Neural cell (in vitro differentiated cells): ENCODE measurements around the gene CR1. TPM values are rescaled to one million over a fixed set of nuclear protein-coding genes. Genes with fewer than 3 reads are reported as not detected.

ENCODE experiments used
- H2AFZ ChIP-seq: fragments of 200-600, 300-800 bp; sonication (generic), shearing (Covaris generic); 2 replicates; pipeline ENCODE4 v1.6.0; 2014; ENCODE audit warnings: low read depth, mild to moderate bottlenecking, antibody characterized with exemption, low read length, moderate library complexity
- H3F3A ChIP-seq: fragments of 200-600 bp; shearing (Covaris generic); 2 replicates; pipeline ENCODE4 v1.6.1; 2016; ENCODE audit warnings: mild to moderate bottlenecking, moderate library complexity, mixed read lengths, antibody characterized with exemption, low read length; ENCODE audit not compliant: insufficient read depth, poor library complexity, severe bottlenecking
- H3K27ac ChIP-seq: fragments of 200-600, 300-800 bp; sonication (generic), shearing (Covaris generic); 2 replicates; pipeline ENCODE4 v1.5.1; 2014; ENCODE audit warnings: mild to moderate bottlenecking, low read length, moderate library complexity
- H3K27me3 ChIP-seq: fragments of 300-800, 200-600 bp; sonication (generic), shearing (Covaris generic); 2 replicates; pipeline ENCODE4 v1.6.0; 2014; ENCODE audit warnings: mild to moderate bottlenecking, low read depth, low read length, moderate library complexity; ENCODE audit not compliant: insufficient read depth
- H3K36me3 ChIP-seq: fragments of 300-800, 200-600 bp; sonication (generic), shearing (Covaris generic); 2 replicates; pipeline ENCODE4 v1.5.1; 2014; ENCODE audit warnings: mild to moderate bottlenecking, antibody characterized with exemption, low read length, moderate library complexity; ENCODE audit not compliant: insufficient read depth
- H3K4me2 ChIP-seq: fragments of 300-800, 200-600 bp; sonication (generic), shearing (Covaris generic); 2 replicates; pipeline ENCODE4 v1.6.0; 2014; ENCODE audit warnings: mild to moderate bottlenecking, low read length
- H3K4me3 ChIP-seq: fragments of 300-800, 200-600 bp; sonication (generic), shearing (Covaris generic); 2 replicates; pipeline ENCODE4 v1.5.1; 2014; ENCODE audit warnings: mild to moderate bottlenecking, low read length, moderate library complexity
- H3K79me2 ChIP-seq: fragments of 200-600 bp; shearing (Covaris generic); replicated peaks from 2 replicates; pipeline ENCODE4 v1.6.0; 2014; ENCODE audit warnings: mild to moderate bottlenecking, low read length, moderate library complexity; ENCODE audit not compliant: insufficient read depth
- H3K9ac ChIP-seq: fragments of 300-800, 200-600 bp; sonication (generic), shearing (Covaris generic); 2 replicates; pipeline ENCODE4 v1.6.1; 2016; ENCODE audit warnings: mild to moderate bottlenecking, low read length, mixed read lengths
- H3K9me2 ChIP-seq: fragments of 200-600 bp; shearing (Covaris generic); 2 replicates; pipeline ENCODE4 v1.6.1; 2016; ENCODE audit warnings: mild to moderate bottlenecking, low read length, mixed read lengths; ENCODE audit not compliant: insufficient read depth
- H3K9me3 ChIP-seq: fragments of 200-600, 300-800 bp; sonication (generic), shearing (Covaris generic); 2 replicates; pipeline ENCODE4 v1.6.1; 2016; ENCODE audit warnings: mild to moderate bottlenecking, mixed run types, low read length, moderate library complexity, mixed read lengths
- H4K20me1 ChIP-seq: fragments of 200-600 bp; shearing (Covaris generic); 2 replicates; pipeline ENCODE4 v1.6.1; 2016; ENCODE audit warnings: mild to moderate bottlenecking, mixed run types; ENCODE audit not compliant: insufficient read depth
- EP300 ChIP-seq: fragments of 450-650 bp; conservative IDR thresholded peaks from 2 replicates; pipeline ENCODE4 v1.6.1; 2014; ENCODE audit warnings: antibody characterized with exemption, mild to moderate bottlenecking, moderate library complexity; ENCODE audit not compliant: poor library complexity, severe bottlenecking
- EZH2 ChIP-seq: fragments of 200-600, 300-800 bp; shearing (Covaris generic), sonication (generic); IDR thresholded peaks from 2 replicates; pipeline ENCODE4 v1.6.1; 2014; ENCODE audit warnings: antibody characterized with exemption, low read length, borderline replicate concordance, mild to moderate bottlenecking; ENCODE audit not compliant: insufficient read depth, poor library complexity, severe bottlenecking
- MXI1 ChIP-seq: fragments of 450-650 bp; conservative IDR thresholded peaks from 2 replicates; pipeline ENCODE4 v1.6.1; 2014; ENCODE audit warnings: antibody characterized with exemption, mild to moderate bottlenecking; ENCODE audit not compliant: poor library complexity, severe bottlenecking
- POLR2AphosphoS5 ChIP-seq: IDR thresholded peaks from 2 replicates; pipeline ENCODE4 v1.6.1; 2012
- RAD21 ChIP-seq: fragments of 450-650 bp; conservative IDR thresholded peaks from 2 replicates; pipeline ENCODE4 v1.6.1; 2014; ENCODE audit warnings: antibody characterized with exemption, mild to moderate bottlenecking, moderate library complexity
- SMC3 ChIP-seq: fragments of 450-650 bp; conservative IDR thresholded peaks from 2 replicates; pipeline ENCODE4 v1.6.1; 2014; ENCODE audit warnings: antibody characterized with exemption, mild to moderate bottlenecking, moderate library complexity; ENCODE audit not compliant: poor library complexity
- TAF1 ChIP-seq: IDR thresholded peaks from 2 replicates; pipeline ENCODE4 v1.6.1; 2012; ENCODE audit warnings: low read depth
- polyA plus RNA-seq: library from polyadenylated mRNA; depleted of rRNA; stranded (reverse); fragments of >200 nt; gene quantifications from 2 replicates; pipeline ENCODE4 v1.2.3, GENCODE V29; 2014
- TF ChIP-seq, protein P1 (sequence below): fragments of 450-650 bp; IDR thresholded peaks from 2 replicates; pipeline ENCODE4 v1.5.1; 2014; ENCODE audit warnings: antibody characterized with exemption, mild to moderate bottlenecking, moderate library complexity; ENCODE audit not compliant: poor library complexity, severe bottlenecking
- TF ChIP-seq, protein P2 (sequence below): IDR thresholded peaks from 2 replicates; pipeline ENCODE4 v1.6.1; 2012; ENCODE audit warnings: borderline replicate concordance

The CR1 gene
- polyA plus RNA-seq, 1 donor from 2014 or later: not detected

DNA sequence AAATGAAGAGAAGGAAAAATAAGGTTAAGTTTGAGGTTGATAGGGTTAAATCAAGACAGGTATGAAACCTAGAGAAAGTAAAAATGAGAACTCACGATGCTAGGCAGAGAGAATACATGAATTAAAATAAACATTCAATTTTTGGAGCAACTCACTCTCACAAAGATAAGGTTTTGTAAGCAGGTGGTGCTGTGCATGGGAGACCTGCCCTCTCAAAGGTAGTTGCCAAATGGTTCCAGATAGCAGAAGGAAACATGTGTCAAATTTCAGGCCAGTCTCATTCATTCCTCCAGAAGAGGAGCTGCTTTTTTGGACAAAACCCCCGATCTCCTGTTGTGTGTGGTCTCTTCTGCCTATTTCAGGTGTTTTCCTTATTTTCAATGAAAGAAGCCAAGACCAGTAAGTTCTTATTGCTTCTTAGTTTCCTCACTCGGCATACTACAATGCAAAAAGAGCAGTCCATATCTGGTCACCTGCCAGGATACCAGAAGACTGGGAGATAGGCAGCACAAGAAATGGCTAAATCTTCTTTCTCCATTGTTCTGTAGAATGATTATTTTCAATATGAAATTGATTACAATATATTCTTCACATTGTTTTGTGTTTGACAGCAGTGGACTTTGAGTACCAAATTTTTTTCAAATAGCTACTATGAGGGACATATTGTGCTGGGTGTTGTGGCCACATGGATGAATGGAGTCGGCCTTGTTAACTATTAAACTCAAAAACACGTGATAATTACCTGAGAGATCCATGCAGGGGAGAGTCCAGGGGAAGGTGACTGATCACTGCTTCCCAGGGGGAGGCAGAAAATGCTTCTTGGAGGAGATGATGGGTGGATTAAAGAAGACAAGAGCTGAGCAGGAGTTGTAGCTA, 152.6 kb downstream of the CR1 start:
- Histone ChIP-seq H3F3A (no peaks in the 10 kb centered on the region), H3K9ac (no peak overlapping the region), H3K36me3 (no peaks in the 10 kb centered on the region), H4K20me1 (no peaks in the 10 kb centered on the region), H2AFZ (no peak overlapping the region), H3K27ac (no peak overlapping the region), H3K4me2 (no peak overlapping the region), H3K9me2 (no peaks in the 10 kb centered on the region), H3K79me2 (no peaks in the 10 kb centered on the region), H3K27me3 (no peaks in the 10 kb centered on the region), H3K4me3 (no peak overlapping the region), H3K9me3 (no peaks in the 10 kb centered on the region)
- TF ChIP-seq SMC3 (no peak), EP300 (no peak)

GRCh38 chr1:207649210-207649753, 153.3 kb downstream of the CR1 start:
- Histone ChIP-seq H3K79me2 (no peaks in the 10 kb centered on the region), H3K4me3 (no peak overlapping the region), H3K36me3 (no peaks in the 10 kb centered on the region), H4K20me1 (no peaks in the 10 kb centered on the region), H3K9me2 (no peaks in the 10 kb centered on the region), H3K9me3 (no peaks in the 10 kb centered on the region), H3K4me2 (no peak overlapping the region), H2AFZ (no peak overlapping the region), H3F3A (no peaks in the 10 kb centered on the region), H3K27ac (no peak overlapping the region), H3K27me3 (no peaks in the 10 kb centered on the region), H3K9ac (no peak overlapping the region)
- TF ChIP-seq TAF1: no peak
- TF ChIP-seq, protein P1, sequence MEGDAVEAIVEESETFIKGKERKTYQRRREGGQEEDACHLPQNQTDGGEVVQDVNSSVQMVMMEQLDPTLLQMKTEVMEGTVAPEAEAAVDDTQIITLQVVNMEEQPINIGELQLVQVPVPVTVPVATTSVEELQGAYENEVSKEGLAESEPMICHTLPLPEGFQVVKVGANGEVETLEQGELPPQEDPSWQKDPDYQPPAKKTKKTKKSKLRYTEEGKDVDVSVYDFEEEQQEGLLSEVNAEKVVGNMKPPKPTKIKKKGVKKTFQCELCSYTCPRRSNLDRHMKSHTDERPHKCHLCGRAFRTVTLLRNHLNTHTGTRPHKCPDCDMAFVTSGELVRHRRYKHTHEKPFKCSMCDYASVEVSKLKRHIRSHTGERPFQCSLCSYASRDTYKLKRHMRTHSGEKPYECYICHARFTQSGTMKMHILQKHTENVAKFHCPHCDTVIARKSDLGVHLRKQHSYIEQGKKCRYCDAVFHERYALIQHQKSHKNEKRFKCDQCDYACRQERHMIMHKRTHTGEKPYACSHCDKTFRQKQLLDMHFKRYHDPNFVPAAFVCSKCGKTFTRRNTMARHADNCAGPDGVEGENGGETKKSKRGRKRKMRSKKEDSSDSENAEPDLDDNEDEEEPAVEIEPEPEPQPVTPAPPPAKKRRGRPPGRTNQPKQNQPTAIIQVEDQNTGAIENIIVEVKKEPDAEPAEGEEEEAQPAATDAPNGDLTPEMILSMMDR: no peak
- TF ChIP-seq EP300: no peak
- no peak for TF ChIP-seq POLR2AphosphoS5
- no peak for TF ChIP-seq RAD21
- no peak for TF ChIP-seq MXI1
- TF ChIP-seq EZH2: no peak
- TF ChIP-seq SMC3: no peak
- TF ChIP-seq, protein P2, sequence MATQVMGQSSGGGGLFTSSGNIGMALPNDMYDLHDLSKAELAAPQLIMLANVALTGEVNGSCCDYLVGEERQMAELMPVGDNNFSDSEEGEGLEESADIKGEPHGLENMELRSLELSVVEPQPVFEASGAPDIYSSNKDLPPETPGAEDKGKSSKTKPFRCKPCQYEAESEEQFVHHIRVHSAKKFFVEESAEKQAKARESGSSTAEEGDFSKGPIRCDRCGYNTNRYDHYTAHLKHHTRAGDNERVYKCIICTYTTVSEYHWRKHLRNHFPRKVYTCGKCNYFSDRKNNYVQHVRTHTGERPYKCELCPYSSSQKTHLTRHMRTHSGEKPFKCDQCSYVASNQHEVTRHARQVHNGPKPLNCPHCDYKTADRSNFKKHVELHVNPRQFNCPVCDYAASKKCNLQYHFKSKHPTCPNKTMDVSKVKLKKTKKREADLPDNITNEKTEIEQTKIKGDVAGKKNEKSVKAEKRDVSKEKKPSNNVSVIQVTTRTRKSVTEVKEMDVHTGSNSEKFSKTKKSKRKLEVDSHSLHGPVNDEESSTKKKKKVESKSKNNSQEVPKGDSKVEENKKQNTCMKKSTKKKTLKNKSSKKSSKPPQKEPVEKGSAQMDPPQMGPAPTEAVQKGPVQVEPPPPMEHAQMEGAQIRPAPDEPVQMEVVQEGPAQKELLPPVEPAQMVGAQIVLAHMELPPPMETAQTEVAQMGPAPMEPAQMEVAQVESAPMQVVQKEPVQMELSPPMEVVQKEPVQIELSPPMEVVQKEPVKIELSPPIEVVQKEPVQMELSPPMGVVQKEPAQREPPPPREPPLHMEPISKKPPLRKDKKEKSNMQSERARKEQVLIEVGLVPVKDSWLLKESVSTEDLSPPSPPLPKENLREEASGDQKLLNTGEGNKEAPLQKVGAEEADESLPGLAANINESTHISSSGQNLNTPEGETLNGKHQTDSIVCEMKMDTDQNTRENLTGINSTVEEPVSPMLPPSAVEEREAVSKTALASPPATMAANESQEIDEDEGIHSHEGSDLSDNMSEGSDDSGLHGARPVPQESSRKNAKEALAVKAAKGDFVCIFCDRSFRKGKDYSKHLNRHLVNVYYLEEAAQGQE: no peak
